Ishikawa (cell line): ENCODE measurements around the gene TLCD3A.

ENCODE experiments used
- CEBPB ChIP-seq: IDR thresholded peaks from 2 replicates; pipeline ENCODE4 v1.6.1; 2012
- NFIC ChIP-seq: IDR thresholded peaks from 2 replicates; pipeline ENCODE4 v1.6.1; 2012
- RAD21 ChIP-seq: IDR thresholded peaks from 2 replicates; pipeline ENCODE4 v1.6.1; 2012; ENCODE audit warnings: low read depth
- REST ChIP-seq: IDR thresholded peaks from 2 replicates; pipeline ENCODE4 v1.6.1; 2012; ENCODE audit warnings: low read depth, mild to moderate bottlenecking
- TAF1 ChIP-seq: IDR thresholded peaks from 2 replicates; pipeline ENCODE4 v1.6.1; 2012; ENCODE audit warnings: low read depth, mild to moderate bottlenecking
- TEAD4 ChIP-seq: IDR thresholded peaks from 2 replicates; pipeline ENCODE4 v1.6.1; 2012
- YY1 ChIP-seq: IDR thresholded peaks from 2 replicates; pipeline ENCODE4 v1.6.1; 2012; ENCODE audit warnings: low read depth
- TF ChIP-seq, protein P1 (sequence below): IDR thresholded peaks from 2 replicates; pipeline ENCODE4 v1.6.1; 2012

DNA sequence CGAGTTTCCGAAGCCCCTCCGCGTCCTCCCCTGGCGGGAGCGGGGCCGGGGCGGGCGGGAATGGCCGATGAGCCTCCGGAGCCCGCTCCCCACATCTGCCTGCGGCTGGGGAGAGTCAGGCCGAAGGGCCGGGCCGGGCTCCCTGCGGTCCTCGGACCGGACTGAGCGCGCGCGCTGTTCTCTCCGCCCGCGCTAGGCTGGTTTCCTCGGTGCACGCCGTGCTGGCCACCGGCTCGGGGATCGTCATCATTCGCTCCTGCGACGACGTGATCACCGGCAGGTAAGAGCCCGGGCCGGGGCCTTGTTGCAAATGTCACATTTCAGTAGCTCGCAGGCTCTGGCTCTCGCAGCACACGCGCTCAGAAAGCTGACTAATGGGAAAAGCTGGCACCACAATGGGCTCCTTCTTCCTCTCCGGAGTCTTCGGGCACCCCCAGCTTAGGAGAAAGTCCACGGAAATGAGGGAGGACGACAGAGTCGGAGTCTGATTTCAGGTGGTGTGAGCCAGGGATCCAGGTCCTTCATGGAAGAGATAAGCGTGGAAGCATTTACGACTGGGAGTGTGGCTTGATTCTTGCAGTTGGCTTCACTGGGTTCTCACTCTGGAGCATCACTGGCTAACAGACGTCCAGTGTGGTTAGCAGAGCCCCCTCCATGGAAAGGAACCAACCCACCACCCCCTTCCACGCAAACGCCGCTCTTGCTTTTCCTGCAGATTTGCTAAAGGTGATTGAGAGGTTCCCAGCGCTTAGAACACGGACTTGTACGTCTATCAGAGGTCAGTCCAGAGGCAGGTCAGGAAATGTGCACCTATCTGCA is 715 bp downstream of the TLCD3A start:
- 0 out of 2 replicates have a peak, but pooled peaks have one; percentile 8 for TF ChIP-seq TEAD4
- no peak for TF ChIP-seq YY1
- no peak for TF ChIP-seq NFIC
- TF ChIP-seq, protein P1, sequence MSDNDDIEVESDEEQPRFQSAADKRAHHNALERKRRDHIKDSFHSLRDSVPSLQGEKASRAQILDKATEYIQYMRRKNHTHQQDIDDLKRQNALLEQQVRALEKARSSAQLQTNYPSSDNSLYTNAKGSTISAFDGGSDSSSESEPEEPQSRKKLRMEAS = peak; percentile 74
- no peak for TF ChIP-seq REST
- TF ChIP-seq TAF1 = peak; percentile 54; the same call in 1 of the 2 replicates
- TF ChIP-seq RAD21 = no peak
- no peak for TF ChIP-seq CEBPB
